ENCODE results near the gene GABRB3.

Gene GABRB3
- long read RNA-seq, donor 1, full-length matches to known transcripts: 3 of 3 reads
- long read RNA-seq, donor 1, partial matches to known transcripts: 0 of 3 reads
- long read RNA-seq, donor 1, other reads (novel, unspliced or antisense): 0 of 3 reads
- long read RNA-seq, donor 2, full-length matches to known transcripts: 2 of 2 reads
- long read RNA-seq, donor 2, partial matches to known transcripts: 0 of 2 reads
- long read RNA-seq, donor 2, other reads (novel, unspliced or antisense): 0 of 2 reads
- long read RNA-seq, donor 3, full-length matches to known transcripts: 2 of 2 reads
- long read RNA-seq, donor 3, partial matches to known transcripts: 0 of 2 reads
- long read RNA-seq, donor 3, other reads (novel, unspliced or antisense): 0 of 2 reads
- long read RNA-seq, donor 4, partial matches to known transcripts: 0 of 1 reads
- long read RNA-seq, donor 4, other reads (novel, unspliced or antisense): 0 of 1 reads
- long read RNA-seq, donor 5, full-length matches to known transcripts: 1 of 1 reads
- long read RNA-seq, donor 5, partial matches to known transcripts: 0 of 1 reads
- long read RNA-seq, donor 5, other reads (novel, unspliced or antisense): 0 of 1 reads
- long read RNA-seq, donor 6, full-length matches to known transcripts: 1 of 1 reads
- long read RNA-seq, donor 6, partial matches to known transcripts: 0 of 1 reads
- long read RNA-seq, donor 6, other reads (novel, unspliced or antisense): 0 of 1 reads
- long read RNA-seq, donor 7: 0 reads
- long read RNA-seq, donor 8, full-length matches to known transcripts: 3 of 3 reads
- long read RNA-seq, donor 8, partial matches to known transcripts: 0 of 3 reads
- long read RNA-seq, donor 8, other reads (novel, unspliced or antisense): 0 of 3 reads

DNA sequence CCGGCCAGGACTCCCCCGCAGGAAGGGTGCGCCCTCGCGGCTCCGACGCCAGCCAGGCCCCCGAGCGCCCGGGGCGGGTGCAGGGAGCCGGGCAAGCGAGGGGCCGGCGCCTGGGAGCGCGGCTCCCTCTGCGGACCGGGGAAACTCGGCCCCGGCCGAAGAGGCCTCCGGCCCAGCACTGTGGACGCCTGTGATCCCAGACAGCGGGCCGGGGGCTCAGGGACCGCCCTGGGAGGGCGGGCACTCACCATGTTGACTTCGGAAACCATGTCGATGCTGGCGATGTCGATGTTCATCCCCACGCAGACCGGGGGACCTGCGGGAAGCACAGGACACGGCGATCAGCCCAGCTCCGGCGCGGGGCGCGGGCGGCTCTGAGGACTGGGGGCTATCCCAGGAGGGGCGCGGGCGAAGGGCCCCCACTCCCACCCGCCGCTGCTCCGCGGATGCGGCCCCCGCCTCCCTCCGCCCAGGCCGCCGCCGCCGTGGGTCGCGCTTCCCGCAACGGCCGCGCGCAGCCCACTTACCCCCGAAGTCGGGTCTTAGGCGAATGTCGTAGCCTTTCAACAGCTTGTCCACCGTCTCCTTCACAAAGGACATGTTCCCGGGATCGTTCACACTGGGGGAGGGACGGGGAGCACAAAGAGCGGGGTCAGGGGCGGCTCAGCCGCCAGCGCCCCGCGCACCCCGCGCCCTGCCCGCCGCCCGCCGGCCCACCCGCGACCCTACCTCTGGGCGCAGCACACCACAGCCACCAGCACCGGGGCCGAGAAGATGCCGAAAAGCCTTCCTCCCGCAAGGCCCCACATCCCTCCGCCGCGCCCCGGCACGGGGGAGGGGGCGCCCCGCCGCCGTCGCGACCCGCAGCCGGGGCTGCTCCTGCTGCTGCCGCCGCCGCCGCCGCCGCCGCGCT lies at the start of gene GABRB3:
GABRB3 (minus strand) TSS at position 913 of the 913 bp plus-strand sequence.
- peak; percentile 17 for DNase-seq

DNA sequence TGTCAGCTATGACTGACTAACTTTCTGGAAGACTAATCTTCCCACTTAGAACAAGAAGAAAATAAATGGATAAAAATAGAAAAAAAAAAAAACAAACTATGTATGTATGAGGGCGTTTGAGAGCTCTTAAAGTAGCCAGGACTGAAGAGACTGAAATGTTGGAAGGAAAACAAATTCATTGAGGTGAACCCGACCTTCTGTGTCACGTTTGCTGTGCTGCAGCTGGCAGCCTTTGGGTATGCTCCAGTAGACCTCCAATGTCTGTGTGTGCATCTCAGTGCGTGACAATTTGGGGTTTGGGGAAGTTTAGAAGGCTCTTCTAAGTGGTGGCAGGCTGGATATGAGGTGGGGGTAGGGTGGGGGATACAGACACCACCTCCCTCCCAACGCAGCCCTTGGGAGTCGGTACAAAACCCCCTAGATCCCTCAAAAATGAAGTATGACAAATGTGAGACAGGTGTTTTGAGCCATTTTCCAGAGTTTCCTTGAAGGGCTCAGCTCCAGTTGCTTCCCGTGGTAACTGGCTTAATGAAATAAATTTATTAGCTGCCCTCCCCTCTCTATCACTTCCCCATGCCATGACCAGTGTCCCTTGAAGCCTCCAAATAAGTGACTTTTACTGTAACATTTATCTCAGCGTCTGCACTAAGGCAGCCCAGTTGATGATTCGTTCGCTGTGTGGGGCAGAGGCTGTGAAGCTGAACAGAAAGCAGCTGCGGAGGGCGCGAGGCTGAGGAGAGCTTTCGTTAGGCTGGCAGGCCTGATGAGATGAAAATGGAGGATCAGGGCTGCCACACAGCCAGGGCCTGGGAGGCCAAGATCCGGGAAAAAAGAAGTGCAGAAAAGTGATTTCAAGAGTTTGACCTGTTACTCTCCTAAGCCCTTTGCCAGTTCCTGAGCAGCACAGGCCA lies 34.9 kb upstream of the GABRB3 start:
- peak; percentile 20 for DNase-seq

DNA sequence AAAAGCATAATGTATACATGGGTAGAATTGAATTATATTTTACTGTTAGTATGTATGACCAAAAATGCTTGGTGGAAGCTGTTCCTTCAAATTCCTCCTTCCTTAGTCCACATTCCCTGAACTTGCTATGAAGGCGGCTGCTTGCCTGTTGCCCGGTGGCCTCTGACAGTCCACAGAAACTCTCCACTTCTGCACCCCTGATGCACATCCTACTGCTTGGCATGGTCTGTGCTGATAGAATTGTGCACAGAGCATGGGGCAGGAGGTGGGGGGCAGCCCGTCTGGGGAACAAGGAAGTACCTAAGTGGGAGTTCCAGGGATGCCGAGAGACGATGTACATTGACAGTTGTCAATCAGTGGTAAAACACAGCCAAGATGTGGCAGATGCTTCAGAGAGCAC lies 33.7 kb upstream of the GABRB3 start:
- DNase-seq: no peak

DNA sequence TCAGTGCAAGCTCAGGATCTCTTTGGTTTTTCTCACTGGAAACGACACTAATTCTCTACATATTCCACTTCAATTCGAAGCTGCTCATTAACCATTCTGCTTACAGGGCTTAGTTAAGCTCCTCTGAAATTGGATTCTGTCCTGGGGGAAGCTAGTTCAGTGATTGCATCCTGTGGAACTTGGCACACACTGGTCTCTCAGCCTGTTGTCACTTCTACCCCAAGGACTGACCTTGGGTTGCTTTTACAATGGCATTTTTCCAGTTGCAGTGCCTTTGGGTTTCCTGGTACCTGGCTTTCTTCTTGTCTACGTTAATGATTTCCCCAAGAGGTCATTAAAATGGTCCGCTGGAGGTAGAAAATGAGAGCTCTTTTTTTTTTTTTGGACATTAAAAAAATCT lies 33.3 kb upstream of the GABRB3 start:
- DNase-seq: no peak

DNA sequence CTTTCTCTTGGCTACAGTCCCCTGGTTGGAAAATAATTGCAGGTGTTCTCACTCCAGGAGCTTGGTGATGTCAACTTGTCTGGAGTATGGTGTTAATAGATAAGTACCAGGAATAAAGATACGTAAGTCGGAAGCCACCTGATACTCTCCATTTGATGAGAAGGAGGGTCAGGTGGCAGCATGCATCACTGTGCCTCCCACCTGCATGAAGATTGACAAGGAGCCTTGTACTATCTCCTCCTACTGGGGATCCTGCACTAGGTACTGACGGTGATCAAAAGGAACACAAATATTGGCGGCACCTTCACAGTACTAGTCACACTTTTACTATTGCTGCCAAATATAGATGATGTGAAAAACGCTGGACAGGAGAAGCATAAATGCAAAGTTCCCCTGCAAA lies 32.6 kb upstream of the GABRB3 start:
- DNase-seq: no peak

DNA sequence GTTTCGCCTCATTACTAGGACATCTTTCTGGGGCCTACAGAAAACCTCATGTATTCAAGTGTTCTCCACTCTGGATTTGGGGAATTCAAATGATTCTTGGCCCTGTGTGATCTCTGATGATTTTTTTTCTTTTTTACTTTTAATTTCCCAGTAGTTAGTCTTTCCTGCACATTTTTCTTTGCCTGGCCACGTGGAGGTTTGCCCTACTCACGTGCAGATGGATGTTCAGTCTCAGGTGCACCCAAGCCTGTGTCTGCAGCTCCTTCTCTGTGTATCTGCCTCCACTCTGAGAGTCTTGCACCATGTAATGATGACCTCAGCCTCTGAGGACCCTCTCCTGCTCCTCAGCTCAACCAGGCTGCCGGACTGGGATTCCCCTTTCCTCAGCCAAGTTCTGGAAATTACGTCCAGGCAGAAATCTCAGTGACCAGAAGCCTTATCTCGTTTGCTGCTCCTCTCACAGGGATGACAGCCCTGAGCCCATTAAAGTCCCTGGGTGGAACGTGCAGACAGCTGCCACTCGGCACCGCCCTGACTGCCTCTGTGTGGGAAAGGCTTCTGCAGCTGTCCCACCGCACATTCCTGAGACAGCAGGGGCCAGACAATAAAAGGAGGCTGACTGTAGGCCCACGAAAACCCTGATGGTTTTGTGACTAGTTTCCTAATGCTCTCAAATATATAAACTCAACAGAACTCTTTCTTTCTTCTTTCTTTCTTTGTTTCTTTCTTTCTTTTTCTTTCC lies 31.4 kb upstream of the GABRB3 start:
- no peak for DNase-seq

DNA sequence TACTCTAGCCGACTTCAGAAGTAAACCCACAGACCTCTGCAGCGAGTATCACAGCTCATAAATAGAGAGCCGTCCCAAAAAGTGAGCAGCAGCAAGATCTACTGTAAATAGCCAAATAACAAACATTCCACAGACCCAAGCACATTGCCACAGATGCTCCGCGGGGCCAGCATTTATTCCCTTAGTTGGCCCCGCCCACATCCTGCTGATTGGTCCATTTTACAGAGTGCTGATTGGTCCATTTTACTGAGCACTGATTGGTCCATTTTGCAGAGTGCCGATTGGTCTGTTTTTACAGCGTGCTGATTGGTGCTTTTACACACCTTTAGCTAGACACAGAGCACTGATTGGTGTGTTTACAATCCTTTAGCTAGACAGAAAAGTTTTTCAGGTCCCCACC lies 17.3 kb upstream of the GABRB3 start:
- DNase-seq: no peak

DNA sequence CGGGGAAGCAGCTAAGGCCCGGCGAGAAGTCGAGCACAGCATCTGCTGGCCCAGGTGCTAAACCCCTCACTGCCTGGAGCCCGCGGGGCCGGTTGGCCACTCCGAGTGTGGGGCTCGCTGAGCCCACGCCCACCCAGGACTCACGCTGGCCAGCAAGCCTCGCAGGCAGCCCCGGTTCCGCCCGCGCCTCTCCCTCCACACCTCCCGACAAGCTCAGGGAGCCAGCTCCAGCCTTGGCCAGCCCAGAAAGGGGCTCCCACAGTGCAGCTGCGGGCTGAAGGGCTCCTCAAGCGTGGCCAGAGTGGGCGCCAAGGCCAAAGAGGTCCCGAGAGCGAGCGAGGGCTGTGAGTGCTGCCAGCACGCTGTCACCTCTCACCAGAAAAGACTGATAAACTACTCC lies 8.9 kb upstream of the GABRB3 start:
- no peak for DNase-seq

DNA sequence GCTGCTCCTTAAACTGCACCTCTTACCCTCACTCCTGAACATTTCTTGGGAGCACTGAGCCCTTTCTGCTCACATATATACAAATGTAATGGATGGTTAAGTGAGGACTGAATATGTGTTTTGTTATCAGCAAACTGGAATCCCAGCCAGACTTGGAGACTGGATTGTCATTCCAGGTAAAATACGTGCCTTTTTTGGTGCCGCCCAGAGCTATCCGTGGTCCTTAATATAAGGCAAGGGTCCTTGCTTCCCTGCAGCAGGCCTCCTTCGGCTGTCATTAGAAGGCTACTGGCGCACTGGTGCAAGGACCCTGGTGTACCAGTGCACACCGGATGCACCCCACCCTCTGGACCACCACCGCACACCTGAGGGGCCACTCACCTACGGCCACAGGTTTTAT lies 1.1 kb upstream of the GABRB3 start:
- peak; percentile 20 for DNase-seq

DNA sequence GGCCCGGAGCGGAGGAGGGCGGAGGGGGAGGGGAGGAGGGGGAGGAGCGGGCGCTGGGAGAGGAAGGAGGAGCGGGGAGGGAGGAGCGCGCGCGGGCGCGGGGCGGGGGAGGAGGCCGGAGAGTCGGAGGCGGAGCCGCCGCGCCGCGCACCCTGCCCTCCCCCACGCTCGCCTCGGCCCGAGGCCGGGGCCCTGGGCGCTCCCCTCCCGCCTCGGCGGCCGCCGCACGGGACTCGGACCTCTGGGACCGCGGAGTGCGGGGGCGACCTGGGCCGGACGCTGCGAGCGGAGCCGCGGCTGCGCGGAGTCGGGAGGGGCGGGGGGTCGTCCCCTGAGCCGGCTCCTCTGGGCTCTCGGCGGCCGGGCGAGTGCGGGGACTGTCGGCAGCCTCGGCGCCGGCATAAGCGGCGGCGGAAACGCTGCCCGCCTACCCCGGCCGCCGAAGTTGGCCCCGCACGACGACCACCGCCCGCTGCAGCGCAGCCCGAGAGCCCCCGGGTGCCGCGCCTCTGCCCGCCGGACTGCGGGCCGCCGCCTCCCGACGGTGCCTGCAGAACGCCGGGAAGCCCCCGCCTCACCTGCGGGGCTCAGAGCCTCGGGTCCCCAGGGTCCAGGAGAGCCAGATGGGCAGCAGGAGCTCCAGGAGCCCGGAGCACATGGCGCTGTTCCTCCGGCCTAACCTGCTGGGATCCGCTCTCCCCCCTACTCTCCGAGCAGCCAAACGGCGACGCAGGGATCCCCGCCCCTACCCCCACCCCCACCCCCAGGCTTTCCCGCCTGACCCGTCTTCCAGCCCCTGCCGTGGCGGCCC lies 406 bp upstream of the GABRB3 start:
- DNase-seq: peak; percentile 53

DNA sequence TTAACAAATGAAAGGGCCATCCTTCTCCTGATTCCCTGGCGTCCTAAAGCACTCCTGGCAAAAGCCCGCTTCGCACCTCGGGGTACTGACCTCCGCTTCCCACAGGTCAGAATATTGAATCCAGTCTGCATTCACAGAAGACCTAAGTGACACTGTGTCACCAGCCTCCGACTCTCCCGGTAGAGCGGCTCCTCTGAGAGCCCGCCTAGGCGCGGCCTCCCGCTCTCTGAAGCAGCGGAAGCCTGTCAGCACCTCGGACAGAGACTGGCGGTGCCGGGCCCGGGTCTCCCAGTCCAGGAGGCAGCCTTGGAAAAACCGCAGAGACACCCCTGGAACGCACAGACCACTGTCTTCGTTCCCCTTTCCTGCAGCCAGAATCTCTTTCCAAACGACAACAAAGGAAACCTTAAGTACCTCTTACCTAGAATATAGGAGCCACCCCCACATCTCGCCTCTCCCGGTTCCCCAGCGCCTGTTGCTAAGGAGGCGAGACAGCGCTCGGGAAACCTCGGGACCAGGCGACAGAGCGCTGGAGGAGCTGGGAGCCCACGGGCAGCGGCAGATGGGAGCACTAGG lies 1.2 kb downstream of the GABRB3 start:
- DNase-seq: peak; percentile 88

DNA sequence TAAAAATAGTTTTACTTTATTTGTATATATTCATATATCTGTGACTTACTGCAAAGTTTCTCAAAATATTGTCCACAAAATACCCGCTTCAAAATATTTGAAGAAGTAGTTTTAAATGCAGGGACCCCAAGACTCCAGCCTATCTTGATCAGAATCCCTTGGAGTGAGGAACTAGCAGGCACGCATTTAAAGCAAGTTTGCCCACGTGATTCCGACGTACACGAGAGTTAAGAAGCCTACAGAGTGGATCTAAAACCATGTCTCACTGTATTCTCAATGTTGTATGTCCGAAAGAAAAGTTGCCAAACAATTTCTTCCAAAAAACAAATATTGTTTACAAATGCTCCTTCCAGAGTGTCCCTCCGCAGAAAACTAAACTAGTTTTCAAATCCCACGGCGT lies 1.7 kb downstream of the GABRB3 start:
- no peak for DNase-seq

DNA sequence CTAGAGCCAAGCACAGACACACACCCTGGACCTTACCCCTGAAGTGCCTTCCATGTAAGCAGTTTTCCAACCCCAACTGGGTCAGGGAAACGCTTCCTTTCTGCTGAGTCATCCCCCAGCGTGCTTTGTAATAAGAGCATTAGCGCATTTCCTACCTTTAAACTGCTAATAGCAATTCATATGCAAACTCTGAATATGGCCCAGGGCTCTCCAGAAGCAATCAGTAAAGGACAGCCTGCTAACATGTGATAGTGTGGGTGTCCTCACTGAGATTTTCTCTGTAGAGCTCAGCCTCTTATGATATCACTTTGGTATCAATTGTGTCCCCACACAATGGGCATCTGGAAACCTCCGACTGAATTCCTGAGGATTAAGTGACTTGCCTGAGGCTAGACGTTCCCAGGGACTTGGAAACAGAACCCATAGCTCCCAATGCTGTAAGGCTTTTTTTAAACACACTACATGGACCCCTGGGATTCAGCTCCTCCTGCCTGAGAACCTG lies 5.6 kb downstream of the GABRB3 start:
- no peak for DNase-seq

DNA sequence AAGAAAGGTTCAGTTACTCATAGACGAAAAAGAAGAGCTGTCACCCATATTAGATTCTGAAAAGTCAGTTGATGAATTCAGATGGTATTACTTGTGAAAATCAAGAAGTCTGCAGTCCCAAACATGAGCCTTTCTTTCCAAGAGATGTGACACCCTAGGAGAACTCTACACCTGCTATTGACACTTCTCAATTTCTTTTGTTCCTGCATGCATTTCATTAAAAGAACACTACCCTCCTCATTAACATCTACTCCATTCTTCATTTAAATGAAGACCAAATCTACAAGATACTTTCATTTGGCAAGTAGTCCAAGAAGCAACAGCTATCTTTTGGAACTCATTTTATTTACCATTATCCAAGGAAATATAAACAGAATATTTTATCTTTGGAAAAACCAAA lies 6.6 kb downstream of the GABRB3 start:
- no peak for DNase-seq

DNA sequence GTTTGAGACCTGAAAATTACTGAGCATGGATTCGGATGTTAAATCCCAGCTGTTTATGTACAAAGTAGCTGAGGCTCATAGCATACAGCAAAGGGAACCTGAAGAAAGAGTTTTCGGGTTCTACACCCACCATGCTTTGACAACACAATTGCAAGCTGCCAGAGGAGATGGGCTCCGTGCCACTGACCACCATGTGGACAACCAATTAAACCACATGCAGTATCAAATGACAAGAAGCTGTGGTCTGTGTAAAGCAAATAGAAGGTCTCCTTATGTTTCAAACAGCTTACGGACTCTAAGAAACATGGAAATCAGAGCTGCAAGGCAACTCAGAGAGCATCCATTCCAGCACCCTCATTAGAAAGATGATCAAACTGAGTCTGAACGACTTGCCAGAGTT lies 12.9 kb downstream of the GABRB3 start:
- DNase-seq: no peak

DNA sequence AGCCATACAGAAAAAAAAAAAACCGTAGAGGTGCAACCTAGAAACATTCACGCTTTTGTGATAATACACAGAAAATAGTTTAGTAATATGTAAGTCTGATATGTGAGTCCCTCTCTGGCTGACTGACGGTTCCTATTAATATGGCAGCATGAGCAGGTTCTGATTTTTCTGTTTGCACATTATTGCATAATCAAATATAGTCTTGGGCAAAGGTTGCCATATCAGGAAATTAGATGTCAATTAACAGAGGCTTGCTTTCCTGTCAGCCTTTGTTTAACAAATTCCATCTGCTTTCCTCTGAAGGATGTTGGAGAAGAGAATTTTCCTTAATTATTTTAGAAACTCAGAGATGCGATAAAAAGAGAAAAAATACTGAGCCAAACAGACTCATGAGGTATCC lies 14.8 kb downstream of the GABRB3 start:
- no peak for DNase-seq

DNA sequence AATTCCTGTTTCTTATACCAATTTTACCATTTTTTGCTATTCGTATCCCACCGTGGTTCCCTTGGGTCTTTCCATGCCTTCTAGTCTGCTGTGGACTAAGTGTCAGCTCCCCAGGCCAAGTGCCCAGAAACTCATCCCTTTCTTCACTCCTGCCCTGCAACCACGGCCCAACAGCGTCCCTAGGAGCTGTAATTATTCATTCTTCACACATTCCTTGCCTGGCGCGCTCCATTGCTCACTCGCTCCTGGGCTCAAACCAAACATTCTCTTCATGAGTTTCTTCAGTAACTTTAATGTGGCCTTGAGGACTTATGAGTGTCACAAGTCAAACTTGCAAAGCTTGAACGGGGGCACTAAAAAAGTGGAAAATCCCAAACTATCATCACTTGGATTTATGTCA lies 15.7 kb downstream of the GABRB3 start:
- DNase-seq: no peak

DNA sequence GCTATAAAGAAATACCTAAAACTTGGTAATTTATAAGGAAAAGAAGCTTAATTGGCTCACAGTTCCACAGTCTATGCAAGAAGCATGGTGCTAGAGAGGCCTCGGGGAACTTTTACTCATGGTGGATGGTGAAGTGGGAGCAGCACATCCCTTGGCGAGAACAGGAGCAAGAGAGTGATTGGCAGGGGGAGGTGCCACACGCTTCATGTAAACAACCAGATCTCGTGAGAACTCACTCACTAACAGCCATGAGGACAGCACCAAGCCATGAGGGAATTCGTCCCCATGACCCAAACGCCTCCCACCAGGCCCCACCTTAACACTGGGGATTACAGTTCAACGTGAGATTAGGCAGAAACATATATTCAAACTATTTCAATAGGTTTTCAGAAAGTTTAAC lies 28.0 kb downstream of the GABRB3 start:
- DNase-seq: no peak

DNA sequence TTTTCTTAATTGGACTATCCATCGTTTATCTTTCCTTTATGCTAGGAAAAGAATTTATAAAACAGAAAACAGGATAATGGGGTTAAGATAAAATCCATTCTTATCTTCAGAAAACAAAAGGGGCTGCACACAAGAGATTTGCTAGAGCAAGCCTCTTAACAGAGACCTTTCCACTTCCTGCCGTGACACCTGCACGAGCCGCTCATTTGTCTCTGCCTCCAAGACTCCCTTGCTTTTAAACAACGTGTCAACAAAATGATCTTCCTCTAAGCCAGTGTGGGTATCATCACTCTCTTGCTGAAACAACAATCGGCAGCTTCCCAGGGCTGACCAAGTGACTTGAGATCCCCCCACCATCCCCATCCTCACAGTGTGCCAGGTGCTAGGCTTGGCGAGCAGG lies 33.1 kb downstream of the GABRB3 start:
- no peak for DNase-seq
